ENCODE measurements around the gene LRFN4. TPM values are rescaled to one million over a fixed set of nuclear protein-coding genes. Genes with fewer than 3 reads are reported as not detected.

LRFN4 gene
- total and polyA plus RNA-seq, 10 of the 15 experiments (the other 5 are each of a cell fraction or from before 2014, with no cell fraction given) = 0.03 to 43.8 (median 4.9) TPM

- no peak overlapping the region for H3K27ac ChIP-seq (ENCODE audit: control insufficient read depth, insufficient read depth)
- in situ Hi-C loops (cut with MboI) (no loop called here), intact Hi-C loops (cut with micrococcal nuclease; ENCODE audit: unreplicated experiment) (no loop called here)
- H3K79me2 ChIP-seq (ENCODE audit: control insufficient read depth, insufficient read depth, low read length) = no peaks in the 10 kb centered on the region
- H3K27me3 ChIP-seq (replicated peaks in 1 of 2; ENCODE audit: control insufficient read depth in 2 of 2, insufficient read depth in 2 of 2, low read length in 1 of 2) = peaks cover 2% of the 10 kb centered on the region in 2 experiments; a peak in 2 of 4 replicates
- CTCF ChIA-PET = no interaction called here
- BruUV-seq (replicated peaks) = no TSS peak
- SMC1A ChIA-PET (ENCODE audit: uncharacterized antibody, unreplicated experiment) = no interaction called here
- no peak overlapping the region for H3K4me3 ChIP-seq
- ATAC-seq (no peak), DNase-seq (ENCODE audit: low read depth, low spot score) (no peak), FAIRE-seq (no peak)
- no peak overlapping the region for H2AFZ ChIP-seq (ENCODE audit: control insufficient read depth, low read depth, low read length)
- no peaks in the 10 kb centered on the region for H3K9me3 ChIP-seq (replicated peaks; ENCODE audit: control insufficient read depth, insufficient read depth, low read length)
- POLR2A ChIA-PET = no interaction called here
- H4K20me1 ChIP-seq (ENCODE audit: control insufficient read depth, insufficient read depth) = no peaks in the 10 kb centered on the region; the same call in 1 of the 2 replicates
- RAD21 ChIA-PET (ENCODE audit: unreplicated experiment) = no interaction called here
- H3K9ac ChIP-seq (ENCODE audit: control insufficient read depth, insufficient read depth, low read length) = no peak overlapping the region
- peaks cover 15% of the 10 kb centered on the region for H3K4me1 ChIP-seq (ENCODE audit: control insufficient read depth, insufficient read depth, low read length)
- no peak overlapping the region for H3K4me2 ChIP-seq (ENCODE audit: control insufficient read depth, insufficient read depth)
- TF ChIP-seq TCF12 (IDR thresholded peaks at IDR 0.05; ENCODE audit: low read depth, low read length) = no peak
- no peak for TF ChIP-seq KAT2A (conservative IDR thresholded peaks at IDR 0.05; ENCODE audit: control insufficient read depth, low read depth, low read length)
- no peak for TF ChIP-seq ZSCAN29 (IDR thresholded peaks at IDR 0.05)
- TF ChIP-seq NR2C2 (IDR thresholded peaks at IDR 0.05; ENCODE audit: borderline replicate concordance, control insufficient read depth, insufficient read length, low read depth) = no peak
- no peak for TF ChIP-seq ZNF384 (IDR thresholded peaks at IDR 0.05; ENCODE audit: borderline replicate concordance, low read depth, low read length)
- no peak for TF ChIP-seq BRCA1 (IDR thresholded peaks at IDR 0.05; ENCODE audit: low read depth, low read length)
- TF ChIP-seq SIX5 (IDR thresholded peaks at IDR 0.05; ENCODE audit: low read depth, low read length, severe bottlenecking) = no peak
- TF ChIP-seq RAD21 (IDR thresholded peaks at IDR 0.05; ENCODE audit: insufficient read depth, low read depth, low read length) = no peak
- no peak for TF ChIP-seq FOXK2 (IDR thresholded peaks at IDR 0.05)
- no peak for TF ChIP-seq CEBPZ (IDR thresholded peaks at IDR 0.05; ENCODE audit: low read depth, low read length)
- TF ChIP-seq PAX5 (IDR thresholded peaks at IDR 0.05; ENCODE audit: borderline replicate concordance, low read depth, low read length) = no peak
- TF ChIP-seq MAX (IDR thresholded peaks at IDR 0.05; ENCODE audit: low read depth, low read length) = no peak
- TF ChIP-seq NFXL1 (IDR thresholded peaks at IDR 0.05; ENCODE audit: borderline replicate concordance) = no peak
- TF ChIP-seq SKIL (IDR thresholded peaks at IDR 0.05; ENCODE audit: low read depth, poor library complexity, severe bottlenecking) = no peak
- WGBS (ENCODE audit: insufficient coverage, insufficient replicate concordance, low lambda C conversion rate, missing lambda C conversion rate) = 88% methylated on average over 8 of the region's 8 CpGs
- H3K36me3 ChIP-seq (ENCODE audit: control insufficient read depth in 2 of 2, insufficient read depth in 2 of 2, low read length in 1 of 2) = no peaks in the 10 kb centered on the region
Observed at GRCh38 chr11:66889960-66890359, 33.1 kb downstream of the LRFN4 start.
